ENCODE results near the gene ZDHHC1. TPM values are rescaled to one million over a fixed set of nuclear protein-coding genes. Genes with fewer than 3 reads are reported as not detected.

ZDHHC1 gene
- total RNA-seq, 2 donors from 2014 or later, result 15.0 to 28.7 TPM

DNA sequence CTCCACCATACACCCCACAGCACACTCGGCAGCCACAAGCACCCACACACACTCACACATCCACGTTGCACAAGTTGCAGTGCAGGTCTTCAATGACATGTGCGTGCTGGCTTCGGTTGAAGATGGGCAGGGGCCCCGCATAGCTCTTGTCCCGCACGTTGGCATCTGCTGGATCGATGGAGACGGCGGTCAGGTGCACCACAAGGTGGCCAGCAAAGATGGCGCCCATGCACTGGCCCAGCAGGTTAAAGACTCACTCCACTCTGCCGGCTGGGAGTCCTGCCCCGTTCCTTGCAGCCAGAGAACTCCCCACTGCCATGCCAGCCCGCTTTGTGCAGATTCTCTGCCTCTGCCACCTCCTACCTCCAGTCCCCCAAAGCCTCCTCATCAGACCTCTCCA lies 15.4 kb downstream of the ZDHHC1 start:
- Histone ChIP-seq H3K27me3 (replicated peaks; ENCODE audit: insufficient read depth) (no peaks in the 10 kb centered on the region), H3K4me3 (no peak overlapping the region), H3K36me3 (no peaks in the 10 kb centered on the region), H3K27ac (no peak overlapping the region), H3K9me3 (no peaks in the 10 kb centered on the region), H3K4me1 (ENCODE audit: control insufficient read depth in 1 of 2, low read depth in 2 of 2) (peaks cover 0 to 10% of the 10 kb centered on the region in 2 donors)
- DNase-seq (ENCODE audit: low spot score) (no peak), ATAC-seq (ENCODE audit: insufficient number of reproducible peaks, low FRiP score, low read depth) (no peak)
- TF ChIP-seq, protein P1, sequence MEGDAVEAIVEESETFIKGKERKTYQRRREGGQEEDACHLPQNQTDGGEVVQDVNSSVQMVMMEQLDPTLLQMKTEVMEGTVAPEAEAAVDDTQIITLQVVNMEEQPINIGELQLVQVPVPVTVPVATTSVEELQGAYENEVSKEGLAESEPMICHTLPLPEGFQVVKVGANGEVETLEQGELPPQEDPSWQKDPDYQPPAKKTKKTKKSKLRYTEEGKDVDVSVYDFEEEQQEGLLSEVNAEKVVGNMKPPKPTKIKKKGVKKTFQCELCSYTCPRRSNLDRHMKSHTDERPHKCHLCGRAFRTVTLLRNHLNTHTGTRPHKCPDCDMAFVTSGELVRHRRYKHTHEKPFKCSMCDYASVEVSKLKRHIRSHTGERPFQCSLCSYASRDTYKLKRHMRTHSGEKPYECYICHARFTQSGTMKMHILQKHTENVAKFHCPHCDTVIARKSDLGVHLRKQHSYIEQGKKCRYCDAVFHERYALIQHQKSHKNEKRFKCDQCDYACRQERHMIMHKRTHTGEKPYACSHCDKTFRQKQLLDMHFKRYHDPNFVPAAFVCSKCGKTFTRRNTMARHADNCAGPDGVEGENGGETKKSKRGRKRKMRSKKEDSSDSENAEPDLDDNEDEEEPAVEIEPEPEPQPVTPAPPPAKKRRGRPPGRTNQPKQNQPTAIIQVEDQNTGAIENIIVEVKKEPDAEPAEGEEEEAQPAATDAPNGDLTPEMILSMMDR (IDR thresholded peaks at IDR 0.05), result no peak

- no peak for DNase-seq (ENCODE audit: low spot score)
Observed at GRCh38 chr16:67399749-67400704, 16.2 kb downstream of the ZDHHC1 start.

GRCh38 chr16:67399218-67399733 lies 17.0 kb downstream of the ZDHHC1 start:
- H3K4me1 ChIP-seq (ENCODE audit: control insufficient read depth in 1 of 2, low read depth in 2 of 2), result peaks cover under 1 to 12% of the 10 kb centered on the region in 2 donors
- DNase-seq (ENCODE audit: low spot score) (no peak), ATAC-seq (ENCODE audit: insufficient number of reproducible peaks, low FRiP score, low read depth) (no peak)
- H3K27me3 ChIP-seq (replicated peaks; ENCODE audit: insufficient read depth), result peaks cover 3% of the 10 kb centered on the region
- TF ChIP-seq, protein P1 (IDR thresholded peaks at IDR 0.05), result peak; percentile 54
- no peaks in the 10 kb centered on the region for H3K9me3 ChIP-seq
- no peak overlapping the region for H3K27ac ChIP-seq
- no peak overlapping the region for H3K4me3 ChIP-seq
- H3K36me3 ChIP-seq, result no peaks in the 10 kb centered on the region

More at GRCh38 chr16:67399749-67400704, 16.2 kb downstream of the ZDHHC1 start:
- TF ChIP-seq, protein P1 (IDR thresholded peaks at IDR 0.05), result no peak
- no peak for ATAC-seq (ENCODE audit: insufficient number of reproducible peaks, low FRiP score, low read depth)
- no peaks in the 10 kb centered on the region for H3K9me3 ChIP-seq
- no peak overlapping the region for H3K27ac ChIP-seq
- H3K4me3 ChIP-seq, result no peak overlapping the region
- peaks cover 0 to 10% of the 10 kb centered on the region in 2 donors for H3K4me1 ChIP-seq (ENCODE audit: control insufficient read depth in 1 of 2, low read depth in 2 of 2)
- H3K27me3 ChIP-seq (replicated peaks; ENCODE audit: insufficient read depth), result peaks cover under 1% of the 10 kb centered on the region
- no peaks in the 10 kb centered on the region for H3K36me3 ChIP-seq

- DNase-seq (ENCODE audit: low spot score), result no peak
- Histone ChIP-seq H3K27me3 (replicated peaks; ENCODE audit: insufficient read depth) (peaks cover 3% of the 10 kb centered on the region), H3K9me3 (no peaks in the 10 kb centered on the region), H3K27ac (no peak overlapping the region), H3K4me3 (no peak overlapping the region), H3K4me1 (ENCODE audit: control insufficient read depth in 1 of 2, low read depth in 2 of 2) (peaks cover 3 to 18% of the 10 kb centered on the region in 2 donors), H3K36me3 (no peaks in the 10 kb centered on the region)
- ATAC-seq (ENCODE audit: insufficient number of reproducible peaks, low FRiP score, low read depth), result no peak
- TF ChIP-seq, protein P1 (IDR thresholded peaks at IDR 0.05), result no peak
Observed at GRCh38 chr16:67398546-67399217, 17.6 kb downstream of the ZDHHC1 start.
